A673 (cell line): ENCODE measurements around the gene ANKRD18A.

Experiments used
- CTCF ChIP-seq: fragments of 300-800, 200-600 bp; sonication (generic); conservative IDR thresholded peaks from 2 replicates; pipeline ENCODE4 v1.5.1; 2017; ENCODE audit warnings: low read depth, mild to moderate bottlenecking, antibody characterized with exemption, low read length, moderate library complexity, mixed read lengths
- EZH2 ChIP-seq: fragments of 200-600 bp; sonication (generic); IDR thresholded peaks from 2 replicates; pipeline ENCODE4 v1.6.1; 2017; ENCODE audit warnings: borderline replicate concordance, low read depth, mild to moderate bottlenecking, mixed read lengths, antibody characterized with exemption, low read length; ENCODE audit not compliant: poor library complexity, severe bottlenecking

GRCh38 chr9:38629511-38629910 lies 9.1 kb upstream of the ANKRD18A start:
- TF ChIP-seq CTCF (no peak), EZH2 (no peak)
